GM12865 (cell line): ENCODE results near the gene KIAA1328.

Source experiments
- DNase-seq: peaks from one replicate; pipeline ENCODE4 v3.0.0; 2010; ENCODE audit warnings: low read depth
- H3K4me3 ChIP-seq: 2 replicates; pipeline ENCODE4 v1.5.1; 2011; ENCODE audit warnings: mild to moderate bottlenecking, low read depth, low read length, control low read depth
- TF ChIP-seq, protein P1 (sequence below): IDR thresholded peaks from 2 replicates; pipeline ENCODE4 v1.5.1; 2011; ENCODE audit warnings: low read length, control low read depth, low read depth, inconsistent platforms; ENCODE audit not compliant: insufficient read depth; ENCODE audit errors: missing control alignments

The KIAA1328 gene

GRCh38 chr18:36828630-36829361 is at the start of gene KIAA1328, which contains the start of gene TPGS2:
Gene KIAA1328, plus strand, starts transcription at chr18:36829127. Its CDS starts 12 bp downstream, at chr18:36829139.
Gene TPGS2, minus strand, starts transcription at chr18:36829002. Its CDS starts 235 bp downstream, at chr18:36828767.
- TF ChIP-seq, protein P1, sequence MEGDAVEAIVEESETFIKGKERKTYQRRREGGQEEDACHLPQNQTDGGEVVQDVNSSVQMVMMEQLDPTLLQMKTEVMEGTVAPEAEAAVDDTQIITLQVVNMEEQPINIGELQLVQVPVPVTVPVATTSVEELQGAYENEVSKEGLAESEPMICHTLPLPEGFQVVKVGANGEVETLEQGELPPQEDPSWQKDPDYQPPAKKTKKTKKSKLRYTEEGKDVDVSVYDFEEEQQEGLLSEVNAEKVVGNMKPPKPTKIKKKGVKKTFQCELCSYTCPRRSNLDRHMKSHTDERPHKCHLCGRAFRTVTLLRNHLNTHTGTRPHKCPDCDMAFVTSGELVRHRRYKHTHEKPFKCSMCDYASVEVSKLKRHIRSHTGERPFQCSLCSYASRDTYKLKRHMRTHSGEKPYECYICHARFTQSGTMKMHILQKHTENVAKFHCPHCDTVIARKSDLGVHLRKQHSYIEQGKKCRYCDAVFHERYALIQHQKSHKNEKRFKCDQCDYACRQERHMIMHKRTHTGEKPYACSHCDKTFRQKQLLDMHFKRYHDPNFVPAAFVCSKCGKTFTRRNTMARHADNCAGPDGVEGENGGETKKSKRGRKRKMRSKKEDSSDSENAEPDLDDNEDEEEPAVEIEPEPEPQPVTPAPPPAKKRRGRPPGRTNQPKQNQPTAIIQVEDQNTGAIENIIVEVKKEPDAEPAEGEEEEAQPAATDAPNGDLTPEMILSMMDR: peak; percentile 36
- peak within 1 kb of the TSS; percentile 58 for H3K4me3 ChIP-seq
- DNase-seq: peak; percentile 96

DNA sequence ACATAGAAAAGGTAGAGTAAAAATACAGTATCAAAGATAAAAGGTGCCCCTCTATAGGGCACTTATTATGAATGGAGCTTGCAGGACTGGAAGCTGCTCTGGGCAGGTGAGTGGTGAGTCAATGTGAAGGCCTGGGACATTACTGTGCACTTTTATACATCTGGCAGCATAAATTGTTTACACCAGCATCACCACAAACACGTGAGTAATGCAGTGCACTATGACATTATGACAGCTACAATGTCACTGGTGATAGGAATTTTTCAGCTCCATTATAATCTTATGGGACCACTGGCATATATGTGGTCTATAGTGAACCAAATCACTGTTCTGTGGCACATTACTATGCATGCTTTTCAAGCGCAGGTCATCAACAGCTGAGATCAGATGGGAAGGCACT is 48.2 kb upstream of the KIAA1328 start:
- TF ChIP-seq, protein P1: no peak
- DNase-seq: no peak

GRCh38 chr18:36782710-36783109 is 46.2 kb upstream of the KIAA1328 start:
- DNase-seq: no peak
- TF ChIP-seq, protein P1: no peak
- H3K4me3 ChIP-seq: no peak overlapping the region

More for the DNA sequence above, 48.2 kb upstream of the KIAA1328 start:
- no peak overlapping the region for H3K4me3 ChIP-seq

GRCh38 chr18:36783792-36784191 is 45.1 kb upstream of the KIAA1328 start:
- no peak for DNase-seq
- TF ChIP-seq, protein P1: no peak
- H3K4me3 ChIP-seq: no peak overlapping the region

DNA sequence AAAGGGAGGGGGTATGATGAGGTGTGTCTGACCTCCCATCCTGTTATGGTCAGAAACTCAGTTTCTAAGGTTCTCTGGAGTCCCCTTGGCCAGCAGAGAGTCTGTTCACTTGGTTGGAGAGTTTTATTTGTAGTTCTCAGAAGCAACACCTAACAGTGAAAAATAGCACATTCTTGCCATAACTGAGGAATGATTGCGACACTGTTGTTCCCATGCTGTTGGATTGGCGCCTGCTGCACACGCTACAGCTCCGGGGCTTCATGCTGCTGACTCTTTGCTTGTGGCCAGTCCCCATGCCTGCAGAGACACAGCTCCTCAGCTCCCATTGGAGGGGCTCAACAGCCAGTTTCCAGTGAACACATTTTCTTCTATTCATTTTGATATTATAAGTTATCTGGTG is 42.2 kb upstream of the KIAA1328 start:
- DNase-seq: no peak
- TF ChIP-seq, protein P1: no peak
- H3K4me3 ChIP-seq: no peak overlapping the region

GRCh38 chr18:36792634-36793283 is 36.2 kb upstream of the KIAA1328 start:
- TF ChIP-seq, protein P1: no peak
- no peak for DNase-seq

More at GRCh38 chr18:36792634-36793283, 36.2 kb upstream of the KIAA1328 start:
- no peak overlapping the region for H3K4me3 ChIP-seq
